ENCODE results near the gene RAET1L.
A peak's percentile ranks its signal among the peaks of the same experiment; 100 is the strongest.
"Not testable (repeated sequence)": the region's sequence is repeated elsewhere in the genome, so short reads cannot be mapped to it uniquely, and the experiment has no call there.

RAET1L gene, protein sequence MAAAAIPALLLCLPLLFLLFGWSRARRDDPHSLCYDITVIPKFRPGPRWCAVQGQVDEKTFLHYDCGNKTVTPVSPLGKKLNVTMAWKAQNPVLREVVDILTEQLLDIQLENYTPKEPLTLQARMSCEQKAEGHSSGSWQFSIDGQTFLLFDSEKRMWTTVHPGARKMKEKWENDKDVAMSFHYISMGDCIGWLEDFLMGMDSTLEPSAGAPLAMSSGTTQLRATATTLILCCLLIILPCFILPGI

DNA sequence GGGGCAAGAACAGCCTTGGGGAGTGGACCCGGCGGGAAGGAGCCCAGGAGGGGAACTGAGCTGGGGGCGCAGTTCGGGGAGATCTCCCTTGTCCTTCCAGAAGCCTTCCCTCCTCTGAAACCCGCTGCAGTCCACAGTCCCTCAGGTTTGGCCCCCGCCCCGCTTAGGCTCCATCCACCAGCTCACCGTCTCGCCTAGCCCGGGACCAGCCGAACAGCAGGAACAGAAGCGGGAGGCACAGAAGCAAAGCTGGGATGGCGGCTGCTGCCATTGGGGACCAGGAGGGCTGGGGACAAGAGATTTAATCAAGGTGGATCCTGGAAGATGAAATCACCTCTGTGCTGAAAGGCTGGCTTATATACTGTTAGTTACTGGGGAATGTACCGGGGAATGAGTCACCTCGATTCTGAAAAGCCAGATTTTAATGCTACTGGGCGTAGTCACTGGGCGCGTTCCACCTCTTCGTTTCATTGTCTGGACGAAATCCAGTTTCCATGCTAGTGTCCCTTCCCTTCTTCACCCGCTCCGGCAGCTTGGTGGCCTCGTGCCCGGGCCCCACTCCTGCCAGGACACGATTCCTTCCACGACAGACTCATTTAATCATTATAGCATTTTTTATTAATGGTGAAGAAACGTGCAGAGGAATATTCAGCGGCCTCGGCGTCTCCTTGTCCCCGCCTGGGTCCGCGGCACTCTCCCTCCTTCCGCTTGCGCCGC is at the start of gene RAET1L:
Gene RAET1L, minus strand, starts transcription at position 332 of the 717 bp plus-strand sequence. Its CDS starts 61 bp downstream, at position 271.
- DNase-seq (ENCODE audit: low read depth) = no peak

DNA sequence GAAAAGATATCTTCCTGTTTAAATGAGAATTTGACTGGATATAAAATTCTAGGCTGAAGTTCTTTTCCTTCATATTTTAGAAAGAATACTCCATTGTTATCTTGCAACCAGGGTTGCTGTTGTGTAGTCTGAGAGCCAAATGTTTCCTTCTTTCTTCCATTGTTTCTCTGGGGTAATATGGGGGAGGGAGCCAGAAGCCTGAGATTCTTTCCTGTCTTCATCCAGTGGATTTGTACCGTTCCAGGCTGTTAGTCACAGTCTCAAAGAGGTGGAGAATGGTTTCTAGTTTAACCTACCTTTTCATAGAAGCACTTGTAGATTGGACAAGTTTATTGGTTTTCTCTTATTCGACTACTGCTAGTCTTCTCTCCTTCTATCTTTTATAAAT is 49.7 kb upstream of the RAET1L start:
- DNase-seq (ENCODE audit: low read depth) = no peak

DNA sequence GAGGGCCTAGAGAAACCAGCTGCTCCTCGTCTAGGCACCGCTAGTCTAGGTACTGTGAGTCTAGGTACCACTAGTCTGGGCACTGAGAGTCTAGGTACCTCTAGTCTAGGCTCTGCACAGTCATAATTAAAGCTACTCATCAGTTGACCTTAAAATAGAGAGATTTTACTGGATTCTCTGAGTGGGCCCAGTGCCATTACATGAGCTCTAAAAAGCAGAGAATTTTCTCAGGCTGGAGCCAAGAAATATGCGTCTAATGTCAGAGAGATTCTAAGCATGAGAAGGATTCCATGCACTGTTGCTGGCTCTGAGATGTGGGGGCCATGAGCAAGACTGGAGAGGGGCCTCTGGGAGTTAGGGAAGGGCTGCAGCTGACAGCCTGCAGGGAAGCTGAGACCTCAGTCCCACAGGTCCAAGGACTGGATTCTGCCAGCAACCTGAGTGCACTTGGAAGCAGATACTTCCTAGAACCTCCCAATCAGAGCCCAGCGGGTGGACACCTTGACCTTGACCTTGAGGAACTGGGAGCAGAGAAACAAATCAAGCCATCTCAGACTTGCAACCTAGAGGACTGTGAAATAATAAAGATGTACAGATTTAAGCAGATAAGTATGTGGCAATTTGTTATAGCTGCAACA is 49.2 kb upstream of the RAET1L start:
- DNase-seq (ENCODE audit: low read depth) = not testable (repeated sequence)

DNA sequence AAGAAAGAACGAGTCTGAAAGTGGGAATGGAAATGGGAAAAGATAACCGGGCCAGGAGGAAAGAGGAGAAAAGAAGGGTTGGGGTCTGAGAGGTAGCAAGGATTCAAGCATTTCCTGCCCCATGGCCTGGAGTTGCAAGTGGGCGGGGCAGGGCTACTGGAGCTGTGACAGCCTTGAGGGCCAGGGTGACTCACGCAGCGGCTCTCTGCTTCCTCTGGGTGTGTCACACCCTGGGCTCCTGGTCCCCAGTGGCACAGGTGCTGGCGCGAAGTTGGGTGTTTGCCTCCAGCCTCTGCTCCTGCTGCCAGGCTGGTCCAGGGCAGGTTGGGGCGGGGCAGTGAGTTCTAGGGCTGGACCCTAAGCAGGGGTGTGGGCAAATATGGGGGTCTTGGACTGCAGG is 46.9 kb upstream of the RAET1L start:
- DNase-seq (ENCODE audit: low read depth) = peak; percentile 43

DNA sequence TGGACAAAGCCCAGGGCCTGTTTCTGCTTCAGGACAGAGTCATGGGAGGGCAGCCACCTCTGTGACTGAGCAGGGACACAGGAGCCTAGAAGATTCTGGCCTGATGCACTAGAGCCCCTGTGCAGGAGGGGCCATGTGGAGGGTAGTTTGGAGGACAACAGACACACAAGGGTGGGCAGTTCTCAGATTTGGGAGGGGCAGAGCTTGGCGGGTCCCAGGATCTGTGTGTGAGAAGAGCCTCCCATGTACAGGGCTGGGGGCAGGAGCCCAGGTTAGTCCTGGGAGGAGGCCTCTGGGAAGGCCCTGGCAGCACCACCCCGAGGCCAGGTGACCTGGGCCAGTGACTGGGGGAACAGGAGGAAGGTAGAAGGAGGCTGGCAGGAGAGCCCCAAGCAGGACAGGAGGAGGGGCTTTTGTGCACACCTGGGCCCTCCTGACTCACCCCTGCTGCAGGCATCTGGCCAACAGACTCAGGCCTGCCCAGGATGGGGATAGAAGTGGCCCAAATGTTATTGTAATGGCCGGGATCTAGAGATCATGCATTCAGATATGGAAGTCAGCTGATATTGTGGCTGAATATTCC is 45.0 kb upstream of the RAET1L start:
- DNase-seq (ENCODE audit: low read depth) = no peak

DNA sequence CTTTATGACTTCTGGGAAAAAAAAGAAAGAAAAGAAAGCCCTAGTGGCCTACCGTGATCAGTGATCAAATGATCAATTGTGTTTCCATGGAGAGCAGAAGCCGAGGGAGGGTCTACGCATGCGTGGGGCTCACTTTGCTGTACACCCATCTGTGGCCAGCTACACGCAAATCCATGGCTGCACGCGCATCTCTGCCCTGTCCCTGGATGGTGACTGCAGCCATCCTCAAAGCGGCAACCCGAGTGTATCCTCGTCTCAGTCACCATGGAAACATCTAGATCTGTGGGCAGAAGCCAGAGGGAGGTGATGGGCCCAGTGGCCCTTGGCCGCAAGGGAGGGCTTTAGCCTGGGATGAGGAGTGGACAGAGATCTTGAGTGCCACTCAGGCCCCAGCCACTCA is 44.4 kb upstream of the RAET1L start:
- no peak for DNase-seq (ENCODE audit: low read depth)

DNA sequence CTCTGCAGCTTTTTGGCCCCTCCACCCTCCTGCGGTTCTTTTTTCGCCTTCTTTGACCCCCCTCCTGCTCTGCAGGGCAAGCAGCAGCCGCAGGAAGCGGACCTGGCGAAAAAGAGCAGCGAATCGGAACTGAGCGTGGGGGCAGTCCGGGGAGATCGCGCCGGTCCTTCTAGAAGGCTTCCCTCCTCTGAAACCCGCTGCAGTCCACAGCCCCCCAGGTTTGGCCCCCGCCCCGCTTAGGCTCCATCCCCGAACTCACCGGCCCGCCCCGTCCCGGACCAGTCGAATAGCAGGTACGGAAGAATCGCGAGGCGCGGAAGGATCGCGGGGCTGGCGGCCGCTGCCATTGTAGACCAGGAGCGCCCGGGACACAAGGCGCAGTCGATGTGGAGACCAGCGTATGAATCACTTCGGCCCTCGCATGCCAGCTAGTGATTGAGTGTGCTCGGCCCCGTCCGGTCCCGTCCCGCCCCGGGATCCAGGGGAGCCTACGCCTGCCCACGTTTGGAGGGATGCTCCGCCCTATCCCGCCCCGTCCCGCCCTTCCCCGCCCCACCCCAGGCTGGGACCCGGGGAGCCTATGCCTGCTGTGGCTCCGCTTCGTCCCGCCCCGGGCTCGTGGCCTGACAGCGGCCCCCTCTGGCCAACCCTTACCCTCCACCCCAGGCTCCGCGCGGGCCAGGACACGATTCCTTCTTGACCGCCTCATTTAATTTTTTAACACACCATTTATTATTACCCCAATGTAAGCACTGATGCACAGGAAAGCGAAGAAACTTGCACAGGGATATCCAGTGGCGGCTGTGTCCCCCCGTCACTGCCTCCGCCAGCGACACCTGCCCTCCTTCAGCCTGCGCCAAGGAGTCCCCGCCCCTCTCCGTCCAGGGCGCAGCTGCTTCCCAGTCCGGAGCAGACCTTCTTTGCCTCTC is 43.7 kb upstream of the RAET1L start, which contains the start of gene ULBP3:
Gene ULBP3, minus strand, starts transcription at position 402 of the 929 bp plus-strand sequence. Its CDS starts 55 bp downstream, at position 347.
- DNase-seq (ENCODE audit: low read depth) = peak; percentile 57

DNA sequence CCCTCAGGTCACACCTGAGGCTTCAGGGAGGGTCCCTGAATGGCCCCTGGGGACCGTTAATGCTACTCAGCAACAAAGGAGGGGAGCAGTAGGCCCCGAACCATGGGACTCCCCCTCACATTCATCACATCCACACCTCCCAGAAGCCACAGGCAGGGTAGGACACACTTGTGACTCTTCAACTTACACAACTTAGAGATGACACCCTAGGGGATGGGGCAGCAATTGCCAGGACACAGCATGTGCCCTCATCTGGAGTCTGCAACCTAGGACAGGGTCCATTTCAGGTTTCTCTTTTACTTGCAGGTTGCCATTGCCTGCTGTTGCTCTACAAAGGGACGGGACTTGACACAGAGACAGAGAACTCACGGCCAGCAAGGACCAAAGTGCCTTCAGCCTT is 42.8 kb upstream of the RAET1L start:
- no peak for DNase-seq (ENCODE audit: low read depth)

DNA sequence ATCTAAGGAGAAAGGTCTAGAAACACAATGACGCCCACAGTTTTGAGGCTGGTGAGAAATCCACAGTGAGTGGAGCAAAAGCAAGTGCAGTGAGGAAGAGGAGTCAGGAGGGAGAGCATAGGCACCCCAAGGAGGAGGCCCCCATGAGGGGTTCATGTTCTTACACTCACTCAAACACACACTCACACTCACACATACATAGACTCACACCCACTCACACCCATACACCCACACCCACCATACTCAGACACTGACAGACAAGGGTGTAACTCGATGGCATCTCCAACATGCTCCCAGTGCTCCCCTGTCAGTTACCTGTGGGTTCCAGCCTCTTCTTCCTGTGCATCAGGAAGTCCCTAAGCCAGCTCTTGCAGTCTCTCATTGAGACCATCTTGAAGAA is 39.8 kb upstream of the RAET1L start:
- DNase-seq (ENCODE audit: low read depth) = no peak

DNA sequence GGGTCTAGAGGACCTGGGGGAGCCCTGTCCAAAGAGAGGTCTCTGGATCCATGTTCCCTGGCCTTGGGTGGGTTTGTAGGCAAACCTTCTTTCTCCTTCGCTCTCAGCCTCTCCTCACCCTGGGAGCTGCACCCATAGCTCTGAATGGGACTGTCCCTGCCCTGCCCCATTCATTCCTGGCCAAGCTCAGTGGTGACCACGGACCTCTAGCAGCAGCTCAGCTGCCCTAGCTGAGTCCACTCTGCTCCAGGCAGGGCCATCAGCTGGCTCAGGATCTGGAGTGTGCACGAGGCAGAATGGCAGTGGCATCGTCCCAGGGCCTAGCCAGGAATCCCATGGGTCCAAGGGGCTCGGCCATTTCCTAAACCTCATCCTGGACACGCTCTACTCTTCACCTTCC is 38.3 kb upstream of the RAET1L start:
- DNase-seq (ENCODE audit: low read depth) = no peak

DNA sequence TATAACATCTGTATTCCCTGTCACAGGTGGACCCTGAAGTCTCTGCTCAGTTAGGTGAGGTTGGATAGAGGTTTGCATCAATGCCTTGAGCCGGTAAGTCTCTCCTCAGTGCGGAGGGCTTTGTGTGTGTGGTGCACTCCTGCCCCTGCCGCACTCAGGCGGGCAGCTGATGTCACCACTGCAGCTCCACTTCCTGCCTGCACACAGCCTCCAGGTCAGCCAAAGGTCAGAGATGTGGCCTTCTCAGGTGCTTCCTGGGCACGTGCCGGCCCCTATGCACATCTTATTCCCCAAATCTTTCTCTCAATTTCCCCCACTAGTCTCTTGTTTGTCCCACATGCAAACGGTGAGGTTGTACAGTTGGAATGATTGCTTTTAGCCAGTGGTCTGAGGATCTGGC is 34.6 kb upstream of the RAET1L start:
- DNase-seq (ENCODE audit: low read depth) = not testable (repeated sequence)

DNA sequence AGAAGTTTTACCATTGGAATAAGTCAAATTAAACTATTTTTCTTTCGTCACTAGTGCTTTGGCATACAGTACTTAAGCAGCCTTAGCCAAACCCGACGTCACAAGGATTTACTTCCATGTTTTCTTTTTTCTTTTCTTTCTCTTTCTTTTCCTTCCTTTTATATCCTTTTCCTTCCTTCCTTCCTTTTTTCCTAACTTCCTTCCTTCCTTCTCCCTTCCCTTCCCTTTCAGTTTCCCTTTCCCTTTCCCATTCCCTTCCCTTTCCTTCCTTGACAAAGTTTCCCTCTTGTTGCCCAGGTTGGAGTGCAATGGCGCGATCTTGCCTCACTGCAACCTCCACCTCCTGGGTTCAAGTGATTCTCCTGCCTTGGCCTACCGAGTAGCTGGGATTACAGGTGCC is 33.7 kb upstream of the RAET1L start:
- no peak for DNase-seq (ENCODE audit: low read depth)

DNA sequence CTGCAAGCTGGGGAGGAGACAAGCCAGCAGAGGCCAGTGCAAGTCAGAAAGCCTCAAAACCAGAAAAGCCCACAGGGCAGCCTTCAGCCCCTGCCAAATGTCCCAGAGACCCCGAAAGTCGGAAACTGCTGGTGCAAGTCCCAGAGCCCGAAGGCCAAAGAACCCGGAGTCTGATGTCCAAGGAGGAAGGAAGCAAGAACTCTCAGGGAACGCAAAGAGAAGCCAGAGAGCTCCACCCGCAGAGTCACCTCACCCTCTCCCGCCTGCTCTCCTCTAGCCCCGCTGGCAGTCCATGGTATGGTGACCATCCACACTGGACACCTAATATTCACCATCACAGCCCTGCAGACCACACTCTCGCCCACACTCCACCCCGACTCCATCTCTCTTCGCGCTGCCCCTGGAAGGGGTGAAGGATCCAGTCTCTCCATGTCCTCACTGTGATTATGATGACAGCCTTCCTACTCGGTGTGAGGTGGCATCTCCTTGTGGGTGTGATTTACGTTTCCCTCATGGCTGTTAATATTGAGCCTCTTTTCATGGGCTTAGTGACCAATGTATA is 33.0 kb upstream of the RAET1L start:
- DNase-seq (ENCODE audit: low read depth) = no peak

DNA sequence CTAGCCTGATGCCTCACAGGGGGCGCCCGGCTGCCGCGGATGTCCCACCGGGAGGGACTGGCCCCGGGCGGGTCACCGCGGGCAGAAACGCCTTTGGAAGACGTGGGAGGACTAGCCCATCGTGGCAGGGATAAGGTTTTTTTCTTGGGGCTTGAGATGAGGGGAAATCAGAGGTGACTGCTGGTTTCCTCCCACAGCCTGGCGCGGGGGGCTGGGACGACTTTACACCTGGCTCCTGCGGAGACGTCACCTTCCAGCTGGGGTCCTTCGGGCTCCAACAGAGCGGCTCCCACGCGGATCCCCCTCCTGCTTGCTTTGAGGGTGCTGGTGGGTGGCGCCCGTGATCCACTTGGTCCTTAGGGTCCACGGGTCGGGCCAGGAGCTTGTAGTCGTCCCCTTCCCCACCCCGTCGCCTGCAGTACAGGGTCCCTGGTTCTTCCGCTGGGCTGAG is 32.2 kb upstream of the RAET1L start:
- DNase-seq (ENCODE audit: low read depth) = no peak

DNA sequence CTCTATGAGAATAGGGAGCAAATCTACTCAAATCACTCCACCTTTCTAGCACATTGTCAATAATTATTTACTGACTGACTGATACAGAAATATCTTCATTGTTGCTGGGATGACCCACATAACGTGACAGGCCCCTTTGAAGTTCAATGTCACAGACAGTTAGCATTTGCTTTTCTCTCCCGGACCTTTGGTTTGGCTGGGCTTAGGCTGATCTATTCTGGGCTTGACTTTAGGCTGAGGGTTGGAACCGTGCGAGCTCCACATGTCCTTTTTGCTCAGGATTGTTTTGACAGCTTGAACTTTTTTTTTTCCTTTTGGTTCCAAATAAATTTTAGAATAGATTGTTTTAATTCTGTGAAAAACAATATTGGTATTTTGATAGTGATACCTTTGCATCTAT is 31.6 kb upstream of the RAET1L start:
- DNase-seq (ENCODE audit: low read depth) = no peak

DNA sequence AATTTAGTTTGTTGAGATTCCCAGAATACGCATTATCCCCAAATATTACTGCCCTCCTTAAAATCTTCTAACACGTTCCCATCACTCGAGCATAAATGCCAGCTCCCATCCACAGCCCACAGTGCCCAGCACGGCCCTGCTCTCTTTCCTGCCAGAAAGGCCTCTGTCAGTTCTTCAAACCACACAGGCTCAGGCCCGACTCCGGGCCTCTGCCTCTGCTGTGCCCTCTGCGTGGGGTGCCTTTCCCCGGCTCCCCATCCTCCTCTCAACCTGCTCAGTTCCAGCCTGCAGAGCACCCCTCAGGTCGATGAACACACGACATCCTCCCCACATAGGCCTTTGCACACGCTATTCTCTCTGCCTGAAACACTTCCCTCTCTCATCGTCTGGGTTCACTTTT is 30.8 kb upstream of the RAET1L start:
- DNase-seq (ENCODE audit: low read depth) = no peak

DNA sequence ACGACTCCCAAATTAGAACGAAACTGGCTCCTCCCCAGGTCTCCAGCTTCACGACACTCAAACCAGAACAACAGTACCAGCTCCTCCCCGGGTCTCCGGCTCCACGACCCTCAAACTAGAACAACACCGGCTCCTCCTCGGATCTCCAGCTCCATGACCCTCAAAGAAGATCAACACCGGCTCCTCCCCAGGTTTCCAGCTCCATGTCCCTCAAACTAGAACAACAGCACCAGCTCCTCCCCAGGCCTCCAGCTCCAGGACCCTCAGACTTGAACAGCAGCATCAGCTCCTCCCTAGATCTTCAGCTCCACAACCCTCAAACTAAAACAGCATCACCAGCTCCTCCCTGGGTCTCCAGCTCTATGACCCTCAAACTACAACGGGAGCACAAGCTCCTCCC is 29.8 kb upstream of the RAET1L start:
- no peak for DNase-seq (ENCODE audit: low read depth)

DNA sequence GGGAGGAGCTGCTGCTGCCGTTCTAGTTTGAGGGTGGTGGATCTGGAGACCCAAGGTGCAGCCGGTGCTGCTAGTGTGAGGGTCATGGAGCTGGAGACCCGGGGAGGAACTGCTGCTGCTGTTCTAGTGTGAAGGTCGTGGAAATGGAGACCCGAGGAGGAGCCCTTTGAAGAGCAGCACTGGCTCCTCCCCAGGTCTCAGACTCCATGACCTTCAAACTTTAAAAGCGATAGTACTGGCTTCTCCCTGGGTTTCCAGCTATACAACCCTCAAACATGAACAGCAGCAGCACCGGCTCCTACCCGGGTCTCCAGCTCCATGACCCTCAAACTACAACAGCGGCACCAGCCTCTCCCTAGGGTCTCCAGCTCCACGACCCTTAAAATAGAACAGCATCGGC is 28.1 kb upstream of the RAET1L start:
- DNase-seq (ENCODE audit: low read depth) = no peak

DNA sequence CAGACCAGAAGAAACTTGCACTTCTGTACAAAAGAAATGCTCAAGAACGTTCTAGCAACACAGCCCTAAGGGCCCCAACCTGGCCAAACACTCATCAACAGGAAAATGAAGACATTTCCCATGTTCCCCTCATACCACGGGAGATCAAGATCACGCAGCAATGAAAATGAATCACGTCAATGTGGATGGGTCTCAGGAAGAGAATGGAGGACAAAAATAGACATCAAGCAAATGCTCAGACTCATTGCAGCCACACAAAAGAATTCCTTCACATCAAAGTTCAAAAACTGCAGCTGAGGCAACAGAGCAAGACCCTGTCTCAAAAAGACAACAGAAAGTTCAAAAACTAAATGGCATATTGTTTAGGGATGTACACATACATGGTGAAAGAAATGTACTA is 25.5 kb upstream of the RAET1L start:
- no peak for DNase-seq (ENCODE audit: low read depth)

DNA sequence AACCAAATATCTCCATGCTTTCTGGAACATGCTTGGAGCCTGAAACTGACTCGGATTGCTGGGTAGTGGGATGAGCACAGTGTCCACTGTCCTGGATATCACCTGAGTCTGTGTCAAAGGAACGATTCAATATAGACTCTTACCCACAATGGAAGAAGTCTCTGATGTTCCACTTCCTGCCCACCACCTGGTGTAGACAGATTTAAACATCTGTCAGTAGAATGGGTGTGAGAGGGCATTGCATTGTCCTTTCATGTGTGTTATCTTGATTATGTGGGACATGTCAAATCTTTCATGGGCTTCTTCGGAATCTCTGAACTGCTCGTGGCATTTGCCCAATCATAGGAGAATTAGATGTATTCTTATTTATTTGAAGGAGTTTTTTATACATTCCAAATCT is 22.8 kb upstream of the RAET1L start:
- no peak for DNase-seq (ENCODE audit: low read depth)

DNA sequence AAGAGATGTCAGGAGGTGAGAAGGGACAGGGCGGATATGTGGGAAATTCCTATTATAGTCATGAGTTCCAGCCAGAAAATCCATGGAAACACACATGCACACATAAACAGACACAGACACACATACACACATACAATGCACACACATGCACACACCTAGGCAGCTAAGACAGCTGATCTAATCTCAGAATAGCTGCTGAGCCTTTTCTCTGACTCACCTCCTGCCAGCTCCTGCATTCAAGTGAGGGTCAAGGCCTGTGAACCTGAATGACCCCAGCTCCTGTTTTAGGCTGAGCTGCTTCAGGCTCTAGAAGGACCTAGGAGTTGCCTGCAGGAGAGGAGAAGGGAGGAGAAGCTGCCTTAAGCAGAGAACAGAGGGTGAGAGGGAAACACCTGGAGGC is 21.6 kb upstream of the RAET1L start:
- DNase-seq (ENCODE audit: low read depth) = no peak

Measured in activated T-helper 9 cell treated with anti-CD3 and anti-CD28 coated beads, Interleukin-2, amount 50 U/mL, for 16 hours (primary cell).